ENCODE results near the gene EIF4G3.

GRCh38 chr1:20883766-20884165 lies 292.9 kb downstream of the EIF4G3 start:
- TF ChIP-seq POLR2AphosphoS5 (IDR thresholded peaks at IDR 0.05; ENCODE audit: borderline replicate concordance, low read depth, low read length) (no peak), EZH2 (IDR thresholded peaks at IDR 0.05) (no peak), FOXP2 (optimal IDR thresholded peaks at IDR 0.05; ENCODE audit: control extremely low read depth, extremely low read length, insufficient read depth) (no peak)

All from SK-N-MC (cell line).